CD4-positive, alpha-beta memory T cell (primary cell): ENCODE data around the gene TTYH1. TPM values are rescaled to one million over a fixed set of nuclear protein-coding genes. Genes with fewer than 3 reads are reported as not detected.
A peak's percentile ranks its signal among the peaks of the same experiment; 100 is the strongest.

Experiments used
- CTCF ChIA-PET: fragments of 350-600 bp; sonication (Branson Sonifier 250); formaldehyde crosslinking; loops from one replicate; lab custom pipeline; 2021; ENCODE audit warnings: inconsistent platforms; ENCODE audit not compliant: partially characterized antibody; lab: Charles Lee
- POLR2A ChIA-PET: fragments of 350-600 bp; sonication (Branson Sonifier 250); formaldehyde crosslinking; loops from one replicate; lab custom pipeline; 2021; ENCODE audit not compliant: partially characterized antibody; lab: Charles Lee
- DNase-seq, 5 donors: peaks; one replicate each; pipeline versions ENCODE4 v3.0.0 to v3.0.0-alpha.2; 2020 to 2022; ENCODE audit warnings: mixed read lengths in 1 of 5
- H3K27ac ChIP-seq: one replicate; pipeline ENCODE4 v1.7.0; 2013; ENCODE audit warnings: low read depth, low read length
- H3K27me3 ChIP-seq: 2 replicates; pipeline ENCODE4 v1.7.0; 2013; ENCODE audit warnings: mild to moderate bottlenecking, low read length, moderate library complexity; ENCODE audit not compliant: insufficient read depth
- H3K36me3 ChIP-seq: 2 replicates; pipeline ENCODE4 v1.7.0; 2013; ENCODE audit warnings: mild to moderate bottlenecking, low read length, moderate library complexity; ENCODE audit not compliant: insufficient read depth
- H3K4me1 ChIP-seq: 2 replicates; pipeline ENCODE4 v1.7.0; 2013; ENCODE audit warnings: mild to moderate bottlenecking, low read length, moderate library complexity; ENCODE audit not compliant: insufficient read depth
- H3K4me3 ChIP-seq, 2 donors: one replicate each; pipeline ENCODE4 v1.7.0; 2013; ENCODE audit warnings: low read length in 2 of 2, mild to moderate bottlenecking in 1 of 2
- H3K9me3 ChIP-seq, 2 donors: one replicate each; pipeline ENCODE4 v1.7.0; 2013; ENCODE audit warnings: low read length in 2 of 2, control low read depth in 1 of 2; ENCODE audit not compliant: control insufficient read depth in 1 of 2
- H3K27ac Mint-ChIP-seq, 7 donors: one replicate each; pipeline ENCODE4 v1.8.0; 2020 to 2021; ENCODE audit warnings: mixed read lengths in 7 of 7, mild to moderate bottlenecking in 6 of 7, inconsistent platforms in 3 of 7, moderate library complexity in 3 of 7
- H3K27me3 Mint-ChIP-seq, 2 donors: one replicate each; pipeline ENCODE4 v1.8.0; 2020 to 2021; ENCODE audit warnings: mixed read lengths in 2 of 2
- H3K36me3 Mint-ChIP-seq, 2 donors: one replicate each; pipeline ENCODE4 v1.8.0; 2020 to 2021; ENCODE audit warnings: mixed read lengths in 2 of 2, inconsistent platforms in 1 of 2, mild to moderate bottlenecking in 1 of 2
- H3K4me1 Mint-ChIP-seq, 4 donors: one replicate each; pipeline ENCODE4 v1.8.0; 2020 to 2021; ENCODE audit warnings: mixed read lengths in 4 of 4, mild to moderate bottlenecking in 1 of 4
- H3K4me3 Mint-ChIP-seq, 8 donors: one replicate each; pipeline ENCODE4 v1.8.0; 2020 to 2021; ENCODE audit warnings: mixed read lengths in 8 of 8, mild to moderate bottlenecking in 7 of 8, moderate library complexity in 6 of 8, inconsistent platforms in 3 of 8
- H3K9me3 Mint-ChIP-seq, 8 donors: one replicate each; pipeline ENCODE4 v1.8.0; 2020 to 2021; ENCODE audit warnings: mixed read lengths in 8 of 8, mild to moderate bottlenecking in 5 of 8, inconsistent platforms in 3 of 8, moderate library complexity in 1 of 8
- intact Hi-C: fragments of 100-400 bp; cut with micrococcal nuclease; formaldehyde crosslinking; loops from one replicate; pipeline ENCODE4 v1.15.1; 2023
- polyA plus RNA-seq, 2 donors: library from polyadenylated mRNA; unstranded; fragments of 300-500 nt; fragmentation: Illumina TruSeq; gene quantifications; one replicate each; pipeline ENCODE4 v1.2.3, GENCODE V29; 2021
- total RNA-seq, 2 experiments: library from RNA; stranded (reverse); gene quantifications; one replicate each; pipeline ENCODE4 v1.2.3, GENCODE V29; 2021

TTYH1 gene
- total and polyA plus RNA-seq, 4 experiments from 2014 or later: 0.29 TPM; not detected in 3

DNA sequence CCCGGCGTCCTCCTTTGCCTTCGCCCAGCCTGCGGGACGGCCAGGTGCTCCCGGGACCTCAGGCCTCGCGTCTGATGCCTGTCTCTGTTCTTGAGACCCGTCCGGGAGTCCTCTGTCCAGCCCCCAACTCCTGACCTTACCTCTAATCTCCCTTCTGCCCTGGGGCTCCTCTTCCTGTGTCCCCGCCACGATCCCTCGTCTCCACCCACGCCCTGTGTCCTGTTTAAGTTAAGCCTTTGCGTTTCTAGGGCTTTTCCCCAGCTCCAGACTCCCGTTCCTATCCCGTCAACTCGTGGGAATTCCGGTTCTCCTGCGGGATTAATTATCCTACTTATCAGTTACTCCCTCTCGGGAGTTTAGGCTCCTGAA is 34.4 kb downstream of the TTYH1 start:
- DNase-seq: peak in 1 of 5 donors; percentile 53
- H3K36me3 Mint-ChIP-seq: peaks cover 31 to 71% of the 10 kb centered on the region in 2 donors
- ChIA-PET CTCF (interaction anchor here (1.1 to 1.5 kb wide), 2 partner anchors 14 to 28 kb away, joined by 3 to 4 read pairs; partner anchors contain the start of gene LENG9), POLR2A (interaction anchor here (1.1 to 6.4 kb wide), 4 partner anchors 12 to 1205 kb away, joined by 3 to 142 read pairs (median 6); partner anchors contain the start of genes LENG9 and U2AF2)
- Histone ChIP-seq H3K4me1 (peaks cover 46% of the 10 kb centered on the region), H3K4me3 (peak overlapping the region; percentile 75 to 98), H3K9me3 (no peaks in the 10 kb centered on the region), H3K27ac (peak overlapping the region; percentile 93), H3K36me3 (peaks cover 44% of the 10 kb centered on the region), H3K27me3 (no peaks in the 10 kb centered on the region)
- peaks cover 0 to 3% of the 10 kb centered on the region in 2 donors for H3K27me3 Mint-ChIP-seq
- peak overlapping the region; percentile 96 to 100 (median 99) for H3K27ac Mint-ChIP-seq
- H3K4me3 Mint-ChIP-seq: peak overlapping the region; percentile 91 to 100 (median 96)
- intact Hi-C loops: loop anchor here (1.0 to 10.0 kb wide), 5 partner anchors 14 to 1205 kb away; partner anchors contain the start of genes LENG9, MYADM, PRPF31 and RPS9
- H3K9me3 Mint-ChIP-seq: peaks cover 0 to 9% (median 0%) of the 10 kb centered on the region in 8 donors
- H3K4me1 Mint-ChIP-seq: peaks cover 25 to 69% (median 41%) of the 10 kb centered on the region in 4 donors

GRCh38 chr19:54451331-54451871 is 36.1 kb downstream of the TTYH1 start:
- peaks cover 0 to 7% (median 0%) of the 10 kb centered on the region in 8 donors for H3K9me3 Mint-ChIP-seq
- Histone ChIP-seq H3K4me3 (no peak overlapping the region), H3K27me3 (no peaks in the 10 kb centered on the region), H3K27ac (peak overlapping the region; percentile 93), H3K4me1 (peaks cover 46% of the 10 kb centered on the region), H3K9me3 (no peaks in the 10 kb centered on the region), H3K36me3 (peaks cover 56% of the 10 kb centered on the region)
- ChIA-PET POLR2A (interaction anchor here (0.6 to 6.4 kb wide), 2 partner anchors 11 to 262 kb away, joined by 3 to 142 read pairs; partner anchors contain the start of genes LENG9 and MBOAT7), CTCF (no interaction called here)
- peaks cover 0 to 3% of the 10 kb centered on the region in 2 donors for H3K27me3 Mint-ChIP-seq
- intact Hi-C loops: no loop called here
- peaks cover 25 to 64% (median 41%) of the 10 kb centered on the region in 4 donors for H3K4me1 Mint-ChIP-seq
- H3K36me3 Mint-ChIP-seq: peaks cover 41 to 77% of the 10 kb centered on the region in 2 donors
- DNase-seq: no peak
- H3K27ac Mint-ChIP-seq: peak overlapping the region; percentile 36 to 100 (median 96)
- H3K4me3 Mint-ChIP-seq: peak overlapping the region in 6 of 8 donors; percentile 60 to 100 (median 96)

GRCh38 chr19:54451997-54452396 is 36.7 kb downstream of the TTYH1 start:
- peaks cover 43% of the 10 kb centered on the region for H3K4me1 ChIP-seq
- Mint-ChIP-seq H3K27ac (peak overlapping the region in 5 of 7 donors; percentile 42 to 99 (median 46)), H3K4me1 (peaks cover 24 to 59% (median 39%) of the 10 kb centered on the region in 4 donors), H3K27me3 (peaks cover 0 to 3% of the 10 kb centered on the region in 2 donors), H3K36me3 (peaks cover 41 to 78% of the 10 kb centered on the region in 2 donors), H3K4me3 (peak overlapping the region in 2 of 8 donors; percentile 28 to 94), H3K9me3 (peaks cover 0 to 7% (median 0%) of the 10 kb centered on the region in 8 donors)
- H3K4me3 ChIP-seq: no peak overlapping the region
- intact Hi-C loops: no loop called here
- no peaks in the 10 kb centered on the region for H3K27me3 ChIP-seq
- ChIA-PET POLR2A (interaction anchor here (1.9 kb wide), 1 partner anchor 63 kb away, joined by 5 read pairs; no protein-coding TSS in a partner anchor), CTCF (no interaction called here)
- no peaks in the 10 kb centered on the region for H3K9me3 ChIP-seq
- H3K27ac ChIP-seq: no peak overlapping the region
- DNase-seq: no peak
- peaks cover 62% of the 10 kb centered on the region for H3K36me3 ChIP-seq

DNA sequence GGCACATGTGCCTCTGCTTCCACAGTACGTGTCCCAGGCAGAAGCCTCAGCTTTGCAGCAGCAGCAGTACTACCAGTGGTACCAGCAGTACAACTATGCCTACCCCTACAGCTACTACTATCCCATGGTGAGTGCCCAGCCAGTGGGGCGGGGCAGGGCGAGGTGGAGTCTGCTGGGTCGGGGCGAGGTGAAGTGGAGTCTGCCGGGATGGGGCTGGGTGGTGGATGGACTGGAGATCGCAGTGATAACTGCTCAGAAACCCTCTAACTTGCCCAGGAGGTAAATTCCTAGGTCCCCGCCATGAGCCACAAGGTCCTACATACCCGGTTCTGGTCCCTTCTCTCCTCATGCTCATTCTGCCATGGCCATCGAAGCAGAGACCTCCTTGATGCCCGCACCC is 37.4 kb downstream of the TTYH1 start:
- CTCF ChIA-PET: interaction anchor here (0.7 kb wide), 1 partner anchor 125 kb away, joined by 3 read pairs; no protein-coding TSS in a partner anchor
- peaks cover 68% of the 10 kb centered on the region for H3K36me3 ChIP-seq
- Mint-ChIP-seq H3K4me3 (peak overlapping the region in 1 of 8 donors; percentile 61), H3K4me1 (peaks cover 21 to 53% (median 35%) of the 10 kb centered on the region in 4 donors), H3K9me3 (peaks cover 0 to 7% (median 0%) of the 10 kb centered on the region in 8 donors), H3K27me3 (peaks cover 0 to 3% of the 10 kb centered on the region in 2 donors), H3K36me3 (peaks cover 41 to 79% of the 10 kb centered on the region in 2 donors), H3K27ac (peak overlapping the region in 4 of 7 donors; percentile 22 to 96 (median 44))
- intact Hi-C loops: no loop called here
- H3K27me3 ChIP-seq: no peaks in the 10 kb centered on the region
- no peak for DNase-seq
- H3K9me3 ChIP-seq: no peaks in the 10 kb centered on the region
- H3K4me3 ChIP-seq: no peak overlapping the region
- no peak overlapping the region for H3K27ac ChIP-seq
- H3K4me1 ChIP-seq: peaks cover 37% of the 10 kb centered on the region
- POLR2A ChIA-PET: interaction anchor here (1.9 to 2.4 kb wide), 2 partner anchors 10 to 64 kb away, joined by 5 to 23 read pairs; partner anchors contain the start of gene LENG9

GRCh38 chr19:54453921-54454780 is 38.9 kb downstream of the TTYH1 start:
- Histone ChIP-seq H3K27ac (no peak overlapping the region), H3K27me3 (no peaks in the 10 kb centered on the region), H3K36me3 (peaks cover 83% of the 10 kb centered on the region), H3K4me3 (no peak overlapping the region), H3K9me3 (no peaks in the 10 kb centered on the region), H3K4me1 (peaks cover 36% of the 10 kb centered on the region)
- H3K4me3 Mint-ChIP-seq: peak overlapping the region in 1 of 8 donors; percentile 26
- peaks cover 0 to 3% of the 10 kb centered on the region in 2 donors for H3K27me3 Mint-ChIP-seq
- H3K27ac Mint-ChIP-seq: peak overlapping the region in 2 of 7 donors; percentile 16 to 57
- ChIA-PET POLR2A (interaction anchor here (1.1 to 2.4 kb wide), 3 partner anchors 8 to 1188 kb away, joined by 3 to 23 read pairs (median 5); partner anchors contain the start of gene LENG9), CTCF (no interaction called here)
- H3K9me3 Mint-ChIP-seq: peaks cover 0 to 3% (median 0%) of the 10 kb centered on the region in 8 donors
- peaks cover 23 to 51% (median 36%) of the 10 kb centered on the region in 4 donors for H3K4me1 Mint-ChIP-seq
- peaks cover 55 to 81% of the 10 kb centered on the region in 2 donors for H3K36me3 Mint-ChIP-seq
- intact Hi-C loops: no loop called here
- DNase-seq: no peak

- Histone ChIP-seq H3K4me3 (no peak overlapping the region), H3K27me3 (no peaks in the 10 kb centered on the region), H3K9me3 (no peaks in the 10 kb centered on the region), H3K36me3 (peaks cover 92% of the 10 kb centered on the region), H3K4me1 (peaks cover 32% of the 10 kb centered on the region), H3K27ac (no peak overlapping the region)
- peak overlapping the region in 2 of 7 donors; percentile 16 to 41 for H3K27ac Mint-ChIP-seq
- ChIA-PET CTCF (no interaction called here), POLR2A (interaction anchor here (1.0 to 2.4 kb wide), 3 partner anchors 7 to 1188 kb away, joined by 3 to 23 read pairs (median 4); partner anchors contain the start of gene LENG9)
- peaks cover 0 to 2% (median 0%) of the 10 kb centered on the region in 8 donors for H3K9me3 Mint-ChIP-seq
- intact Hi-C loops: no loop called here
- H3K27me3 Mint-ChIP-seq: peaks cover 0 to under 1% of the 10 kb centered on the region in 2 donors
- peaks cover 22 to 55% (median 33%) of the 10 kb centered on the region in 4 donors for H3K4me1 Mint-ChIP-seq
- no peak for DNase-seq
- peak overlapping the region in 2 of 8 donors; percentile 9 to 20 for H3K4me3 Mint-ChIP-seq
- H3K36me3 Mint-ChIP-seq: peaks cover 62 to 84% of the 10 kb centered on the region in 2 donors
Observed at GRCh38 chr19:54454781-54455675, 39.8 kb downstream of the TTYH1 start.
